Panc1 (cell line): ENCODE results near the gene CEBPB. TPM values are rescaled to one million over a fixed set of nuclear protein-coding genes. Genes with fewer than 3 reads are reported as not detected.

Experiments used
- ATAC-seq: fragments of 200-7000 bp; cut with Tn5 transposase; 2 replicates; pipeline ENCODE4 v1.9.1; 2020; ENCODE audit warnings: mild to moderate bottlenecking, moderate library complexity
- BruUV-seq: library from RNA; stranded (reverse); fragments of 400-500 nt; replicated peaks from 2 replicates; lab custom pipeline; 2021; lab: Mats Ljungman, UMichigan
- CTCF ChIA-PET: fragments of 300-600 bp; sonication (Branson Sonifier 250); formaldehyde crosslinking; loops from one replicate; lab custom pipeline; 2022; ENCODE audit warnings: antibody characterized with exemption; lab: Charles Lee
- POLR2A ChIA-PET: fragments of 300-600 bp; sonication (Branson Sonifier 250); formaldehyde crosslinking; loops from one replicate; lab custom pipeline; 2022; ENCODE audit warnings: antibody characterized with exemption; lab: Charles Lee
- DNase-seq: peaks from one replicate; pipeline ENCODE4 v3.0.0-alpha.2; 2010; ENCODE audit warnings: low read depth, low spot score
- H3K27ac ChIP-seq: 2 replicates; pipeline ENCODE4 v1.5.1; 2011; ENCODE audit warnings: mild to moderate bottlenecking, low read length, inconsistent platforms
- H3K27me3 ChIP-seq: fragments of 200-500 bp; sonication (Bioruptor generic); 2 replicates; pipeline ENCODE4 v1.6.0; 2014; ENCODE audit warnings: low read length, inconsistent platforms; ENCODE audit not compliant: control insufficient read depth, insufficient read depth
- H3K36me3 ChIP-seq: fragments of 200-500 bp; sonication (Bioruptor generic); 2 replicates; pipeline ENCODE4 v1.5.1; 2014; ENCODE audit warnings: inconsistent platforms, mild to moderate bottlenecking, low read length, moderate library complexity; ENCODE audit not compliant: control insufficient read depth, insufficient read depth
- H3K4me1 ChIP-seq: 2 replicates; pipeline ENCODE4 v1.5.1; 2011; ENCODE audit warnings: inconsistent platforms, mild to moderate bottlenecking, low read length, moderate library complexity; ENCODE audit not compliant: control insufficient read depth, insufficient read depth
- H3K4me3 ChIP-seq, 2 experiments: 2 replicates each; pipeline ENCODE4 v1.5.1; 2011 to 2012; ENCODE audit warnings: low read depth in 2 of 2, low read length in 2 of 2, mild to moderate bottlenecking in 2 of 2, inconsistent platforms in 1 of 2, moderate library complexity in 1 of 2
- H3K9me3 ChIP-seq: fragments of 200-500 bp; sonication (Bioruptor generic); 2 replicates; pipeline ENCODE4 v1.5.1; 2014; ENCODE audit warnings: low read depth, mild to moderate bottlenecking, inconsistent platforms, low read length, moderate library complexity; ENCODE audit not compliant: control insufficient read depth, insufficient read depth
- POLR2AphosphoS5 ChIP-seq: IDR thresholded peaks from 2 replicates; pipeline ENCODE4 v1.6.1; 2012; ENCODE audit warnings: mild to moderate bottlenecking, low read depth, low read length, moderate library complexity
- SIN3A ChIP-seq: IDR thresholded peaks from 2 replicates; pipeline ENCODE4 v1.6.1; 2012; ENCODE audit warnings: low read depth, mild to moderate bottlenecking, low read length, moderate library complexity, borderline replicate concordance; ENCODE audit not compliant: insufficient read depth
- TCF7L2 ChIP-seq: IDR thresholded peaks from 2 replicates; pipeline ENCODE4 v1.6.1; 2011; ENCODE audit warnings: mild to moderate bottlenecking, low read depth, low read length, inconsistent platforms
- in situ Hi-C: cut with HindIII; loops from 2 replicates; pipeline ENCODE4 v1.10.0; 2016; ENCODE audit warnings: low sequenced_read_pairs, low pct_unique_long_range_greater_than_20kb
- intact Hi-C: fragments of 100-400 bp; cut with micrococcal nuclease; formaldehyde crosslinking; loops from one replicate; pipeline ENCODE4 v1.10.0; 2022; ENCODE audit not compliant: unreplicated experiment
- total RNA-seq: library from RNA; stranded (reverse); gene quantifications from one replicate; pipeline ENCODE4 v1.2.1, GENCODE V29; 2021; ENCODE audit not compliant: unreplicated experiment
- TF ChIP-seq, protein P1 (sequence below), 2 experiments: IDR thresholded peaks; 2 replicates each; pipeline ENCODE4 v1.6.1; 2011 to 2012; ENCODE audit warnings: low read depth in 2 of 2, control low read depth in 1 of 2, low read length in 1 of 2, mild to moderate bottlenecking in 1 of 2, moderate library complexity in 1 of 2; ENCODE audit not compliant: insufficient read depth in 1 of 2
- TF ChIP-seq, protein P2 (sequence below): fragments of 450-650 bp; IDR thresholded peaks from 2 replicates; pipeline ENCODE4 v1.5.1; 2017; ENCODE audit warnings: mild to moderate bottlenecking

CEBPB gene
- total RNA-seq, 1 experiment from 2014 or later = 52.1 TPM

DNA sequence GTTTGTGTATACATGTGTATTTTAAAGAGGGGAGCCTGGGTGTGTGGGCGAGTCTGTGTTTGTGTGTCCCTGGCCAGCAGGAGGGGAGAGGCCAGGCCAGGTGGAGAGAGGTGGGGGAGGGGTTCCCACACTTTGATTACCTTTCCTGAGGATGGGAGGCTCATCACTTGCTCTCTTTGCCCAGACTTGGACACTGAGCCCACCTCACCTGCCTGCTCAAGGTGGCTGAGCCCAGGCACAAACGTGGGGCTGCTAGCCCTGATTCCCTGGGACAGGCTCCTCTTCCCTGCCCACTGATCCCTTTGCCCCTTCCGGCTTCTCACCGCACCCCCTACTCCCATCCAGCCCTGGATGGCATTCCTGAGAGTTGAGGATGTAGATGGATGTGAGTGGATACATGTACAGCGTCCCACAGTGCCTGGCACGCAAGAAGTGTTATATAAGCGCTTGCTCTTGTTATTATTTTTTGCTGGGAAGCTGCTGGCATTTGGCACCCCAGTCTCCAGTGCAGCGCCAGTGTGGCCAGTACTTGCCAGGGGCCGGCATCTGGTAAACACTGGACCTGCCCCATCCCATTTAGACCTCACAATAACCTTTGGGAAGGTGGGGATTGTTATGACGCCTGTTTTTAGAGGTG lies 2.7 kb downstream of the CEBPB start:
- 0 out of 2 replicates have a peak, but pooled peaks have one; percentile 7 for TF ChIP-seq SIN3A
- TF ChIP-seq, protein P1, sequence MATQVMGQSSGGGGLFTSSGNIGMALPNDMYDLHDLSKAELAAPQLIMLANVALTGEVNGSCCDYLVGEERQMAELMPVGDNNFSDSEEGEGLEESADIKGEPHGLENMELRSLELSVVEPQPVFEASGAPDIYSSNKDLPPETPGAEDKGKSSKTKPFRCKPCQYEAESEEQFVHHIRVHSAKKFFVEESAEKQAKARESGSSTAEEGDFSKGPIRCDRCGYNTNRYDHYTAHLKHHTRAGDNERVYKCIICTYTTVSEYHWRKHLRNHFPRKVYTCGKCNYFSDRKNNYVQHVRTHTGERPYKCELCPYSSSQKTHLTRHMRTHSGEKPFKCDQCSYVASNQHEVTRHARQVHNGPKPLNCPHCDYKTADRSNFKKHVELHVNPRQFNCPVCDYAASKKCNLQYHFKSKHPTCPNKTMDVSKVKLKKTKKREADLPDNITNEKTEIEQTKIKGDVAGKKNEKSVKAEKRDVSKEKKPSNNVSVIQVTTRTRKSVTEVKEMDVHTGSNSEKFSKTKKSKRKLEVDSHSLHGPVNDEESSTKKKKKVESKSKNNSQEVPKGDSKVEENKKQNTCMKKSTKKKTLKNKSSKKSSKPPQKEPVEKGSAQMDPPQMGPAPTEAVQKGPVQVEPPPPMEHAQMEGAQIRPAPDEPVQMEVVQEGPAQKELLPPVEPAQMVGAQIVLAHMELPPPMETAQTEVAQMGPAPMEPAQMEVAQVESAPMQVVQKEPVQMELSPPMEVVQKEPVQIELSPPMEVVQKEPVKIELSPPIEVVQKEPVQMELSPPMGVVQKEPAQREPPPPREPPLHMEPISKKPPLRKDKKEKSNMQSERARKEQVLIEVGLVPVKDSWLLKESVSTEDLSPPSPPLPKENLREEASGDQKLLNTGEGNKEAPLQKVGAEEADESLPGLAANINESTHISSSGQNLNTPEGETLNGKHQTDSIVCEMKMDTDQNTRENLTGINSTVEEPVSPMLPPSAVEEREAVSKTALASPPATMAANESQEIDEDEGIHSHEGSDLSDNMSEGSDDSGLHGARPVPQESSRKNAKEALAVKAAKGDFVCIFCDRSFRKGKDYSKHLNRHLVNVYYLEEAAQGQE (IDR thresholded peaks at IDR 0.05; ENCODE audit: insufficient read depth in 1 of 2, low read depth in 2 of 2, low read length in 1 of 2) = no peak
- Histone ChIP-seq H3K4me3 (peak overlapping the region; percentile 89 to 97), H3K36me3 (peaks cover 2% of the 10 kb centered on the region; the same call in 1 of the 2 replicates), H3K4me1 (peaks cover 37% of the 10 kb centered on the region), H3K27me3 (no peaks in the 10 kb centered on the region), H3K9me3 (no peaks in the 10 kb centered on the region), H3K27ac (peak overlapping the region; percentile 97)
- in situ Hi-C loops (no loop called here), intact Hi-C loops (no loop called here)
- DNase-seq = no peak
- ATAC-seq = no peak
- CTCF ChIA-PET = no interaction called here
- POLR2A ChIA-PET = no interaction called here
- BruUV-seq = no TSS peak

DNA sequence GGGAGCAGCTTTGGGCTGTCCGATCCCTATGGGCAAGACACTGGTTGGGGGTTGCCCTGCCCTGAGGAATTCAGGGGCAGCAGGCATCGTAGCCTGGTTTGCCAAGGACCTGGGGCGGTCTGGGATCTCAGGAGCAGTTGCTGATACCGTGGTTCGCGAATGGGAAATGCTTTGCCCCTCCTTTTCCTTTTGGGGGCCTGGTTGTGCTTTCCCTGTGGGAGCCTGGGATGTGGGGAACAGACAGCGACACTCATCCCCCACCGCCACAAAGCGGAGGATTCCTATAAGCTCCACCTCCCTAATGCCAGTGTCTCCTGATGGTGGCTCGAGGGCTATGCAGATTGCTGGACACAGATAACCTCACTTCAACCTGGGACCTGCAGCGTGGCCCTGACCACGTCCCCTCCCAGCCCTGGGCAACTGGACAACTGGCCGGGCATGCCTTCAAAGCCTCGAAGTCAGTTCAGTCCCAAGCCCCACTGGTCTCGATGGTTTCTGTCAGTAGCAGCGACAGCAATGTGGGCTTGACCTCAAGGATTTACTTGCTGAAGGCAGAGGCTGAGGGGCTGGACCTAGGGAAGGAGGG lies 3.3 kb downstream of the CEBPB start:
- peaks cover 2% of the 10 kb centered on the region; the same call in 1 of the 2 replicates for H3K36me3 ChIP-seq
- DNase-seq (no peak), ATAC-seq (no peak)
- in situ Hi-C loops = no loop called here
- CTCF ChIA-PET = no interaction called here
- H3K27me3 ChIP-seq = no peaks in the 10 kb centered on the region
- H3K27ac ChIP-seq = peak overlapping the region; percentile 97
- no peak for TF ChIP-seq POLR2AphosphoS5
- TF ChIP-seq, protein P2, sequence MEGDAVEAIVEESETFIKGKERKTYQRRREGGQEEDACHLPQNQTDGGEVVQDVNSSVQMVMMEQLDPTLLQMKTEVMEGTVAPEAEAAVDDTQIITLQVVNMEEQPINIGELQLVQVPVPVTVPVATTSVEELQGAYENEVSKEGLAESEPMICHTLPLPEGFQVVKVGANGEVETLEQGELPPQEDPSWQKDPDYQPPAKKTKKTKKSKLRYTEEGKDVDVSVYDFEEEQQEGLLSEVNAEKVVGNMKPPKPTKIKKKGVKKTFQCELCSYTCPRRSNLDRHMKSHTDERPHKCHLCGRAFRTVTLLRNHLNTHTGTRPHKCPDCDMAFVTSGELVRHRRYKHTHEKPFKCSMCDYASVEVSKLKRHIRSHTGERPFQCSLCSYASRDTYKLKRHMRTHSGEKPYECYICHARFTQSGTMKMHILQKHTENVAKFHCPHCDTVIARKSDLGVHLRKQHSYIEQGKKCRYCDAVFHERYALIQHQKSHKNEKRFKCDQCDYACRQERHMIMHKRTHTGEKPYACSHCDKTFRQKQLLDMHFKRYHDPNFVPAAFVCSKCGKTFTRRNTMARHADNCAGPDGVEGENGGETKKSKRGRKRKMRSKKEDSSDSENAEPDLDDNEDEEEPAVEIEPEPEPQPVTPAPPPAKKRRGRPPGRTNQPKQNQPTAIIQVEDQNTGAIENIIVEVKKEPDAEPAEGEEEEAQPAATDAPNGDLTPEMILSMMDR = no peak
- TF ChIP-seq, protein P1 (IDR thresholded peaks at IDR 0.05; ENCODE audit: insufficient read depth in 1 of 2, low read depth in 2 of 2, low read length in 1 of 2) = no peak
- TF ChIP-seq TCF7L2 = no peak
- no peak for TF ChIP-seq SIN3A
- H3K4me1 ChIP-seq = peaks cover 37% of the 10 kb centered on the region
- no peaks in the 10 kb centered on the region for H3K9me3 ChIP-seq
- peak overlapping the region; percentile 89 to 97 for H3K4me3 ChIP-seq
- intact Hi-C loops = no loop called here
- POLR2A ChIA-PET = no interaction called here
- BruUV-seq = no TSS peak
